Measurements from ENCODE around the gene RABEP1. TPM values are rescaled to one million over a fixed set of nuclear protein-coding genes. Genes with fewer than 3 reads are reported as not detected.
"Not testable (repeated sequence)": the region's sequence is repeated elsewhere in the genome, so short reads cannot be mapped to it uniquely, and the experiment has no call there.

The RABEP1 gene
- total RNA-seq, result 63.5 and 67.5 TPM in 2 replicates

DNA sequence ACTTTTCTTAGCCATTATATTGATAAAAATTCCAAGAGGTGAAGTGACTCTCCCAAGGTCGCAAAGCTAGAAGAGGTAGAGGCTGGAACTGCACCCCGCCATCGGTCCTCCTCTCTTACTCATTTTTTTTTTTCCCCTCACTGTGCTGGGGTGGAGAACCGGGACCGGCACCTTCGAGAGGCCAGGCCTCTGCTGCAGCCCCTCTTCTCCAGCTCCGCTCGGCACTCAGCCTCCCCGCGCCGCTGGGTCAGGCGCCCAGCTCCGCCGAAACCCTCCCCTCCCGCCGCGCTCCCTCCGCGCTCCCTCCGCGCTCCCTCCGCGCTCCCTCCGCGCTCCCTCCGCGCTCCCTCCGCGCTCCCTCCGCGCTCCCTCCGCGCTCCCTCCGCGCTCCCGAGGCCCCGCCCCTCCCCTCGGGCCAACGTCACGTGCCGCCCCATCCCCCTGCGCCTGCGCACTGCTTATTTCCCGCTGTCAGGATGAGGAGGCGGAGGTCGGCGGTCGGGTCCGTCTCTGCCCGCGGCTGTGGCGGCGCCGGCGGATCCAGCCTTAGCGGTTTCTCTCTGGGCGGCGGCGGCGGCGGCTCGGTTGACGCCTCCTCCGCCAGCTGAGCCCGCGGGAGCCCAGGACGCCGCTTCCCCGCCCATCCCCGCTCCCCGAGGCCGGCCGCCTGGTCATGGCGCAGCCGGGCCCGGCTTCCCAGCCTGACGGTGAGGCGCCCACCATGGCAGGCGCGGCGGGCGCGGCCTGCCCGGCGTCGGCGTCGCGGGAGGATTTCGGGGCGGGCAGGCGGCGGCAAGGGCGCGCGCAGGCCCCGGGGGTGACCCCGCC is at the start of gene RABEP1:
TSS of gene RABEP1 (plus strand) at position 471 of the 828 bp plus-strand sequence. CDS start at position 674, 203 bp downstream.
- DNase-seq (peak; percentile 90), ATAC-seq (ENCODE audit: low read depth) (peak; percentile 82)
- Mint-ChIP-seq H3K4me1 (peaks cover 46% of the 10 kb centered on the region), H3K4me3 (peak within 1 kb of the TSS; percentile 92), H3K27ac (peak within 1 kb of the TSS; percentile 91), H3K27me3 (no peaks in the 10 kb centered on the region), H3K36me3 (ENCODE audit: low read depth) (peaks cover 11% of the 10 kb centered on the region), H3K9me3 (no peaks in the 10 kb centered on the region)
- ChIA-PET POLR2A (interaction anchor here (0.6 to 3.9 kb wide), 14 partner anchors 10 to 294 kb away, joined by 3 to 37 read pairs (median 5); partner anchors contain the start of genes C1QBP, DHX33 and ZNF594), CTCF (interaction anchor here (1.5 to 1.9 kb wide), 2 partner anchors 26 to 28 kb away, joined by 4 to 9 read pairs; no protein-coding TSS in a partner anchor)
- intact Hi-C loops (cut with micrococcal nuclease), result loop anchor here (1.0 to 5.0 kb wide), 5 partner anchors 15 to 1140 kb away; partner anchors contain the start of genes C1QBP, CYB5D2 and ZZEF1
- TF ChIP-seq, protein P1, sequence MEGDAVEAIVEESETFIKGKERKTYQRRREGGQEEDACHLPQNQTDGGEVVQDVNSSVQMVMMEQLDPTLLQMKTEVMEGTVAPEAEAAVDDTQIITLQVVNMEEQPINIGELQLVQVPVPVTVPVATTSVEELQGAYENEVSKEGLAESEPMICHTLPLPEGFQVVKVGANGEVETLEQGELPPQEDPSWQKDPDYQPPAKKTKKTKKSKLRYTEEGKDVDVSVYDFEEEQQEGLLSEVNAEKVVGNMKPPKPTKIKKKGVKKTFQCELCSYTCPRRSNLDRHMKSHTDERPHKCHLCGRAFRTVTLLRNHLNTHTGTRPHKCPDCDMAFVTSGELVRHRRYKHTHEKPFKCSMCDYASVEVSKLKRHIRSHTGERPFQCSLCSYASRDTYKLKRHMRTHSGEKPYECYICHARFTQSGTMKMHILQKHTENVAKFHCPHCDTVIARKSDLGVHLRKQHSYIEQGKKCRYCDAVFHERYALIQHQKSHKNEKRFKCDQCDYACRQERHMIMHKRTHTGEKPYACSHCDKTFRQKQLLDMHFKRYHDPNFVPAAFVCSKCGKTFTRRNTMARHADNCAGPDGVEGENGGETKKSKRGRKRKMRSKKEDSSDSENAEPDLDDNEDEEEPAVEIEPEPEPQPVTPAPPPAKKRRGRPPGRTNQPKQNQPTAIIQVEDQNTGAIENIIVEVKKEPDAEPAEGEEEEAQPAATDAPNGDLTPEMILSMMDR (IDR thresholded peaks at IDR 0.05), result no peak

DNA sequence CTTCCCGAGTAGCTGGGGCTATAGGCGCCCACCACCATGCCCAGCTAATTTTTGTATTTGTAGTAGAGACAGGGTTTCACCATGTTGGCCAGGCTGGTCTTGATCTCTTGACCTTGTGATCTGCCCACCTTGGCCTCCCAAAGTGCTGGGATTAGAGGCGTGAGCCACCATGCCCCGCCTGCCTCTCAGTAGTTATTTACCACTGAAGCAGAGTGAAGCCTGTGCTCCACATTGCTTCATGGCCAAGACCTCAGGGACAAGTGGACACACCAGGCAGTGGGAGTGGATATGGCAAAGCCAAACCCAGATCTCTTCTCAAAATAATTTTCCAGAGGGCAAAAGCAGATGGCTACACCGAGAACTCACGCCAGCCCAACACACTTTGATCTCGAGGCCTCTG is 48.6 kb upstream of the RABEP1 start:
- intact Hi-C loops (cut with micrococcal nuclease); H3K9me3 Mint-ChIP-seq; H3K27me3 Mint-ChIP-seq; ATAC-seq (ENCODE audit: low read depth); DNase-seq: not testable (repeated sequence)
- Mint-ChIP-seq H3K36me3 (ENCODE audit: low read depth) (peaks cover 23% of the 10 kb centered on the region), H3K4me1 (peaks cover 92% of the 10 kb centered on the region), H3K4me3 (peak overlapping the region; percentile 87), H3K27ac (peak overlapping the region; percentile 98)
- POLR2A ChIA-PET, result interaction anchor here (0.6 to 10.8 kb wide), 4 partner anchors 11 to 35 kb away, joined by 4 to 130 read pairs (median 8); no protein-coding TSS in a partner anchor
- CTCF ChIA-PET, result interaction anchor here (1.7 kb wide), 1 partner anchor 35 kb away, joined by 6 read pairs; no protein-coding TSS in a partner anchor

DNA sequence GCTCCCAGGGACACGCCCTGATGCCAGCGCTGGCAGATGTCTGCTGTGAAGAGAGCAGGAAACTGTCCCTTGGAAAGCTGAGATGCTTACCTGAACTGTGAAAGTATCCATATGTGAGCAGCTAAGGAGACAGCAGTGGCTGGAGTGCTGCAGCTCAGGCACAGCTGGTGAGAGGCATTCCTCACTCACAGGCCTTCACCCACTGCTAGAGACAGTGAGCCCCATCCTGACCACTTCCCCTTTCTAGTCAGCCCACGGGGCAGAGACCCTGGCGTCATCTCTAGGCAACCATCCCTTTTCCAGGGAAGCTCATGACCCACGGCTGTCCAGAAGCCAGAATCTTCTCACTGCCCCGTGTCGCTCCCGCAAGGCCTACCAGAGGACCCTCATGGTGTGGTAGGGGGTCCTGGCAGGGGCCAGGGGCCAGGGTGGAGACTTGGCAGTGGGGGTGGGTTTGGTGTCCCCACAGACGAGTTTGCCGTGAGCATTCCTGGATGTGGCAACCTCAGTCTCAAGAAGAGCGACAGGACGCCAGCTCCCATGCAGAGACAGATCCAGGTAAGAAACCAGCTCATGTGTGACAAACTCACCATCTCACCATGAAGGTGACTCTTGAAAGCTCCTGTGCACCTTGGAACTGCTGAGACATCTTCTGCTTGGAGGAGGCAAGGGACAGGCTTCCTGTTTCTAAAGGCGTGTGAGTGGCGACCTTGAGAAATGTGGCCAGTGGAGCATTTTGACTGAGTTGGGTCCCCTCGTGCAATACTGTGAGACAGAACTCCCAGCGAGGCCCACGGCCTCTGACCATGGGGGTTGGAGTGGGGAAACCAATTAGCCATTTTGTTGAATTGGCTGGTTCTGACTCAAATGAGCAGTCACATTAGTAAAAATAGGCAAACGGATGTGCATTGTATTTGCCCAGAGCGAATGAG is 47.2 kb upstream of the RABEP1 start, which contains the start of gene SCIMP:
TSS of gene SCIMP (minus strand) at position 216 of the 932 bp plus-strand sequence. CDS start at position 111, 105 bp downstream.
- Mint-ChIP-seq H3K9me3 (no peaks in the 10 kb centered on the region), H3K4me3 (peak within 1 kb of the TSS; percentile 87), H3K4me1 (peaks cover 89% of the 10 kb centered on the region), H3K27ac (peak within 1 kb of the TSS; percentile 98), H3K27me3 (no peaks in the 10 kb centered on the region), H3K36me3 (ENCODE audit: low read depth) (peaks cover 13% of the 10 kb centered on the region)
- CTCF ChIA-PET, result interaction anchor here (1.0 to 6.2 kb wide), 4 partner anchors 14 to 204 kb away, joined by 3 to 127 read pairs (median 5); partner anchors contain the start of genes C1QBP and ZNF594
- TF ChIP-seq, protein P1 (IDR thresholded peaks at IDR 0.05), result no peak
- POLR2A ChIA-PET, result interaction anchor here (0.6 to 4.6 kb wide), 15 partner anchors 9 to 288 kb away, joined by 3 to 45 read pairs (median 6); partner anchors contain the start of genes DERL2, MIS12 and ZNF594
- peak; percentile 78 for ATAC-seq (ENCODE audit: low read depth)
- intact Hi-C loops (cut with micrococcal nuclease), result loop anchor here (1.0 to 5.0 kb wide), 2 partner anchors 7 to 203 kb away; no protein-coding TSS in a partner anchor
- peak; percentile 63 for DNase-seq

- H3K4me1 Mint-ChIP-seq, result peaks cover 78% of the 10 kb centered on the region
- ATAC-seq (ENCODE audit: low read depth) (no peak), DNase-seq (no peak)
- H3K9me3 Mint-ChIP-seq, result no peaks in the 10 kb centered on the region
- peak overlapping the region; percentile 36 for H3K4me3 Mint-ChIP-seq
- TF ChIP-seq, protein P1 (IDR thresholded peaks at IDR 0.05), result no peak
- ChIA-PET CTCF (interaction anchor here (0.8 to 6.2 kb wide), 7 partner anchors 9 to 40 kb away, joined by 3 to 127 read pairs (median 5); partner anchors contain the start of gene ZNF594), POLR2A (interaction anchor here (0.7 to 4.6 kb wide), 9 partner anchors 10 to 61 kb away, joined by 3 to 45 read pairs (median 7); partner anchors contain the start of gene ZNF594)
- intact Hi-C loops (cut with micrococcal nuclease), result loop anchor here (1.0 to 5.0 kb wide), 4 partner anchors 16 to 205 kb away; no protein-coding TSS in a partner anchor
- H3K27me3 Mint-ChIP-seq, result no peaks in the 10 kb centered on the region
- H3K36me3 Mint-ChIP-seq (ENCODE audit: low read depth), result peaks cover 2% of the 10 kb centered on the region
- peak overlapping the region; percentile 98 for H3K27ac Mint-ChIP-seq
Measured at GRCh38 chr17:5236938-5237540, 45.0 kb upstream of the RABEP1 start.
